ENCODE data around the gene JAM2. TPM values are rescaled to one million over a fixed set of nuclear protein-coding genes. Genes with fewer than 3 reads are reported as not detected.

The JAM2 gene
- total RNA-seq, 3 donors from 2014 or later (not counting 1 experiment from before 2014, with no cell fraction given), result 0.09 TPM; not detected in 2

GRCh38 chr21:25750085-25750484, 111.0 kb downstream of the JAM2 start:
- H3K4me3 Mint-ChIP-seq, result no peak overlapping the region
- H3K27me3 Mint-ChIP-seq (ENCODE audit: low read depth in 2 of 2), result no peaks in the 10 kb centered on the region
- H3K27ac Mint-ChIP-seq, result peak overlapping the region; percentile 45 to 81
- peaks cover 6 to 13% of the 10 kb centered on the region in 2 donors for H3K4me1 Mint-ChIP-seq
- ATAC-seq, result peak; percentile 41 to 70 (median 57)
- no peaks in the 10 kb centered on the region for H3K27me3 ChIP-seq (ENCODE audit: control insufficient read depth, insufficient read depth, low read length)
- intact Hi-C loops (cut with micrococcal nuclease), result no loop called here
- H3K36me3 Mint-ChIP-seq, result peaks cover 19% of the 10 kb centered on the region
- H3K4me1 ChIP-seq (ENCODE audit: control insufficient read depth, insufficient read depth, low read length), result peaks cover 3% of the 10 kb centered on the region
- H3K27ac ChIP-seq (ENCODE audit: low read length), result no peak overlapping the region
- no peaks in the 10 kb centered on the region for H3K9me3 Mint-ChIP-seq
- H3K9me3 ChIP-seq (ENCODE audit: control insufficient read depth, insufficient read depth, low read length), result no peaks in the 10 kb centered on the region
- no peak for TF ChIP-seq CTCF (IDR thresholded peaks at IDR 0.05)
- 34% methylated on average over 6 of the region's 6 CpGs for WGBS (ENCODE audit: insufficient coverage)
- H3K4me3 ChIP-seq (ENCODE audit: low read length), result no peak overlapping the region
- DNase-seq, result peak in 1 of 2 donors; percentile 18
- H3K36me3 ChIP-seq (ENCODE audit: control insufficient read depth, insufficient read depth, low read length), result peaks cover 37% of the 10 kb centered on the region

- peaks cover 19% of the 10 kb centered on the region for H3K36me3 Mint-ChIP-seq
These were observed 113.4 kb downstream of the JAM2 start for GRCh38 chr21:25752416-25752815.

DNA sequence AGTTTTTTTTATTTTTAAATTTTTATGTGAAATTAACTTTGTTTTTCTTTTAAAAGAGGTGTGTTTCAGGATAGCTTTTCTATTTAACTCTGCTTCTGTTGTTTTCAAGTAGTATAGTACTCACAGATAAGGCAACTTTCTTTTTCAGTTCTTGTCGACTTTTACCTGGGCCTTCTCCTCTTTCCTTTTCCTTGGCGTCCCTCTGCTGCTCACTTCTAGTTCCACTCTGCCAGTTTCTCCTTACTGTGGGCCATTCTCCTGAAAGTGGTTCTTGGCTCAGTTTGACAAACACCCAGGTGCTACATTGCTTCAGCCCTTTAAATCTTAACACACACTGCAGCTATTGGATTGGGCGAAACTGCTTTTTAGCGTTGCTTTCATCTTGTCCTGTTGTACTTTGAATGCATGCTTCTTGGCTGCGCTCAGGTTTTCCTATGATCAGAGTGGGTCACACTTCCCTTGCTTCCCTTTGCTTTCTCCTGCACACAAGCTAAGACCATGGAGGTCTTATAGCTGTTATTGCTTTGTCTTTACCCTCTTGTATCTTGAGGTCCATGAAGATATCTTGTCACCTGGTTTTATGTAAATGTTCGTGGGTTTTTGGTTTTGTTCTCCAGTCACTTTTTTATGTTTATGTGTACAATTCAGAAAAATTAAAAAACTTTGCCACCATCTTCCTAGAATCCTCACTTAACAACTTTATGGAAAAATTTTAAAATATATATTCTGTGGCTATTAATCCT, 117.3 kb downstream of the JAM2 start:
- peaks cover 19% of the 10 kb centered on the region for H3K36me3 Mint-ChIP-seq
- Histone ChIP-seq H3K9me3 (ENCODE audit: control insufficient read depth, insufficient read depth, low read length) (no peaks in the 10 kb centered on the region), H3K4me1 (ENCODE audit: control insufficient read depth, insufficient read depth, low read length) (no peaks in the 10 kb centered on the region), H3K36me3 (ENCODE audit: control insufficient read depth, insufficient read depth, low read length) (peaks cover 56% of the 10 kb centered on the region), H3K27ac (ENCODE audit: low read length) (no peak overlapping the region), H3K27me3 (ENCODE audit: control insufficient read depth, insufficient read depth, low read length) (no peaks in the 10 kb centered on the region), H3K4me3 (ENCODE audit: low read length) (no peak overlapping the region)
- WGBS (ENCODE audit: insufficient coverage), result 85% methylated on average over 5 of the region's 6 CpGs
- intact Hi-C loops (cut with micrococcal nuclease), result no loop called here
- peak overlapping the region; percentile 49 to 80 for H3K27ac Mint-ChIP-seq
- no peak for TF ChIP-seq CTCF (IDR thresholded peaks at IDR 0.05)
- no peaks in the 10 kb centered on the region for H3K9me3 Mint-ChIP-seq
- no peaks in the 10 kb centered on the region for H3K27me3 Mint-ChIP-seq (ENCODE audit: low read depth in 2 of 2)
- DNase-seq (no peak), ATAC-seq (no peak)
- H3K4me1 Mint-ChIP-seq, result peaks cover 19 to 36% of the 10 kb centered on the region in 2 donors
- no peak overlapping the region for H3K4me3 Mint-ChIP-seq

More at GRCh38 chr21:25752416-25752815, 113.4 kb downstream of the JAM2 start:
- H3K4me1 ChIP-seq (ENCODE audit: control insufficient read depth, insufficient read depth, low read length), result peaks cover 3% of the 10 kb centered on the region
- H3K27ac Mint-ChIP-seq, result peak overlapping the region in 1 of 2 donors; percentile 45
- no peak for ATAC-seq
- 95% methylated on average over 1 of the region's 1 CpG for WGBS (ENCODE audit: insufficient coverage)
- H3K9me3 Mint-ChIP-seq, result no peaks in the 10 kb centered on the region
- H3K4me1 Mint-ChIP-seq, result peaks cover 24 to 33% of the 10 kb centered on the region in 2 donors
- DNase-seq, result no peak
- H3K27me3 ChIP-seq (ENCODE audit: control insufficient read depth, insufficient read depth, low read length), result no peaks in the 10 kb centered on the region
- peaks cover 30% of the 10 kb centered on the region for H3K36me3 ChIP-seq (ENCODE audit: control insufficient read depth, insufficient read depth, low read length)
- H3K27ac ChIP-seq (ENCODE audit: low read length), result no peak overlapping the region
- no peaks in the 10 kb centered on the region for H3K9me3 ChIP-seq (ENCODE audit: control insufficient read depth, insufficient read depth, low read length)
- H3K27me3 Mint-ChIP-seq (ENCODE audit: low read depth in 2 of 2), result no peaks in the 10 kb centered on the region
- intact Hi-C loops (cut with micrococcal nuclease), result no loop called here
- no peak overlapping the region for H3K4me3 Mint-ChIP-seq
- TF ChIP-seq CTCF (IDR thresholded peaks at IDR 0.05), result no peak
- no peak overlapping the region for H3K4me3 ChIP-seq (ENCODE audit: low read length)

- H3K27me3 ChIP-seq (ENCODE audit: control insufficient read depth, insufficient read depth, low read length), result no peaks in the 10 kb centered on the region
- Mint-ChIP-seq H3K36me3 (peaks cover 12% of the 10 kb centered on the region), H3K9me3 (no peaks in the 10 kb centered on the region), H3K27me3 (ENCODE audit: low read depth in 2 of 2) (no peaks in the 10 kb centered on the region), H3K4me3 (no peak overlapping the region), H3K4me1 (peaks cover 19 to 36% of the 10 kb centered on the region in 2 donors), H3K27ac (peak overlapping the region; percentile 49 to 80)
- no peaks in the 10 kb centered on the region for H3K9me3 ChIP-seq (ENCODE audit: control insufficient read depth, insufficient read depth, low read length)
- intact Hi-C loops (cut with micrococcal nuclease), result no loop called here
- TF ChIP-seq CTCF (IDR thresholded peaks at IDR 0.05), result no peak
- no peak overlapping the region for H3K4me3 ChIP-seq (ENCODE audit: low read length)
- H3K4me1 ChIP-seq (ENCODE audit: control insufficient read depth, insufficient read depth, low read length), result no peaks in the 10 kb centered on the region
- no peak for ATAC-seq
- no peak overlapping the region for H3K27ac ChIP-seq (ENCODE audit: low read length)
- no peak for DNase-seq
- H3K36me3 ChIP-seq (ENCODE audit: control insufficient read depth, insufficient read depth, low read length), result peaks cover 57% of the 10 kb centered on the region
These were observed 118.5 kb downstream of the JAM2 start for GRCh38 chr21:25757531-25757930.

Data from natural killer cell (primary cell).